Cortex of kidney (tissue), 1 donor: ENCODE results near the gene LTB4R.
"Not testable (repeated sequence)": the region's sequence is repeated elsewhere in the genome, so short reads cannot be mapped to it uniquely, and the experiment has no call there.

Experiments used
- DNase-seq: peaks from one replicate; lab custom pipeline; 2025; lab: John Stamatoyannopoulos, UW

Gene LTB4R

GRCh38 chr14:24323341-24323740, 12.0 kb downstream of the LTB4R start:
- no peak for DNase-seq

GRCh38 chr14:24324024-24324423, 12.7 kb downstream of the LTB4R start:
- no peak for DNase-seq

GRCh38 chr14:24325041-24325530, 13.8 kb downstream of the LTB4R start:
- no peak for DNase-seq

GRCh38 chr14:24325963-24326362, 14.7 kb downstream of the LTB4R start:
- DNase-seq = no peak

- DNase-seq = no peak
These were observed 16.0 kb downstream of the LTB4R start for GRCh38 chr14:24327303-24327702.

- DNase-seq = not testable (repeated sequence)
These were observed 16.6 kb downstream of the LTB4R start for GRCh38 chr14:24327914-24328313.

- DNase-seq = no peak
These were observed 17.9 kb downstream of the LTB4R start for GRCh38 chr14:24329073-24329663.

- DNase-seq = no peak
These were observed 18.4 kb downstream of the LTB4R start for GRCh38 chr14:24329736-24330135.

- DNase-seq = no peak
These were observed 19.8 kb downstream of the LTB4R start for GRCh38 chr14:24330973-24331674.

- no peak for DNase-seq
These were observed 20.5 kb downstream of the LTB4R start for GRCh38 chr14:24331731-24332267.

- no peak for DNase-seq
These were observed 21.1 kb downstream of the LTB4R start for GRCh38 chr14:24332268-24332993.

- no peak for DNase-seq
These were observed 23.4 kb downstream of the LTB4R start, which contains the start of gene ADCY4 for GRCh38 chr14:24334431-24335291. Gene ADCY4 (minus strand): TSS chr14:24335071. CDS start chr14:24334652, 419 bp downstream.

- DNase-seq = no peak
These were observed 24.3 kb downstream of the LTB4R start for GRCh38 chr14:24335461-24336171.

- DNase-seq = no peak
These were observed 26.0 kb downstream of the LTB4R start for GRCh38 chr14:24337144-24337823.

- DNase-seq = no peak
These were observed 26.5 kb downstream of the LTB4R start for GRCh38 chr14:24337824-24338175.

- no peak for DNase-seq
These were observed 27.5 kb downstream of the LTB4R start for GRCh38 chr14:24338843-24339242.

GRCh38 chr14:24339284-24340151, 28.2 kb downstream of the LTB4R start, which contains the start of gene RIPK3:
Gene RIPK3 (minus strand): TSS chr14:24339991. CDS start chr14:24339826, 165 bp downstream.
- no peak for DNase-seq

GRCh38 chr14:24340606-24341005, 29.3 kb downstream of the LTB4R start:
- DNase-seq = no peak

GRCh38 chr14:24342889-24343288, 31.6 kb downstream of the LTB4R start:
- DNase-seq = no peak
